ENCODE measurements around the gene COX7B2. TPM values are rescaled to one million over a fixed set of nuclear protein-coding genes. Genes with fewer than 3 reads are reported as not detected.
A peak's percentile ranks its signal among the peaks of the same experiment; 100 is the strongest.

The COX7B2 gene
- polyA plus RNA-seq, 3 donors, result not detected

GRCh38 chr4:46933686-46934085, 24.6 kb upstream of the COX7B2 start:
- Histone ChIP-seq H3K27me3 (ENCODE audit: control insufficient read depth in 2 of 2, insufficient read depth in 2 of 2, low read length in 2 of 2) (peaks cover 0 to 6% of the 10 kb centered on the region in 2 donors), H3K27ac (ENCODE audit: low read depth in 1 of 2, low read length in 2 of 2) (no peak overlapping the region), H3K9me3 (replicated peaks in 1 of 2; ENCODE audit: control insufficient read depth in 1 of 2, insufficient read depth in 1 of 2, low read length in 2 of 2) (no peaks in the 10 kb centered on the region), H4K20me1 (ENCODE audit: insufficient read depth, low read length) (no peaks in the 10 kb centered on the region), H3K4me2 (replicated peaks; ENCODE audit: extremely low read depth, low read length, poor library complexity, severe bottlenecking) (no peak overlapping the region), H2AFZ (ENCODE audit: insufficient read depth, low read depth, low read length, poor library complexity, severe bottlenecking) (no peak overlapping the region), H3K4me1 (ENCODE audit: control insufficient read depth in 1 of 2, insufficient read depth in 2 of 2, low read length in 2 of 2) (no peaks in the 10 kb centered on the region), H3K79me2 (ENCODE audit: insufficient read depth, low read length) (no peaks in the 10 kb centered on the region), H3K4me3 (replicated peaks in 1 of 3; ENCODE audit: low read depth in 2 of 3, low read length in 3 of 3) (no peak overlapping the region), H3K9ac (ENCODE audit: insufficient read depth, low read length, poor library complexity, severe bottlenecking) (no peak overlapping the region), H3K36me3 (replicated peaks in 1 of 2; ENCODE audit: control insufficient read depth in 1 of 2, insufficient read depth in 2 of 2, low read length in 2 of 2) (no peaks in the 10 kb centered on the region)
- Mint-ChIP-seq H3K36me3 (no peaks in the 10 kb centered on the region), H3K4me1 (no peaks in the 10 kb centered on the region), H3K27ac (no peak overlapping the region), H3K9me3 (no peaks in the 10 kb centered on the region), H3K27me3 (ENCODE audit: low read depth in 3 of 3) (peaks cover 5 to 14% (median 9%) of the 10 kb centered on the region in 3 donors), H3K4me3 (no peak overlapping the region)
- no peak for TF ChIP-seq CTCF (IDR thresholded peaks at IDR 0.05)
- DNase-seq, result no peak
- intact Hi-C loops (cut with micrococcal nuclease), result loop anchor here in 1 of 2 donors (10.0 kb wide), 1 partner anchor 451 kb away; no protein-coding TSS in a partner anchor
- no CpG with 5 or more reads among the region's 3 CpGs for WGBS (ENCODE audit: insufficient coverage)

GRCh38 chr4:46931981-46932380, 22.9 kb upstream of the COX7B2 start:
- H3K4me2 ChIP-seq (replicated peaks; ENCODE audit: extremely low read depth, low read length, poor library complexity, severe bottlenecking), result no peak overlapping the region
- 10% methylated on average over 2 of the region's 3 CpGs for whole genome bisulfite sequencing (ENCODE audit: insufficient coverage)
- DNase-seq, result peak; percentile 2 to 24 (median 4)
- H3K4me3 Mint-ChIP-seq, result no peak overlapping the region
- peaks cover 5 to 21% (median 17%) of the 10 kb centered on the region in 3 donors for H3K27me3 Mint-ChIP-seq (ENCODE audit: low read depth in 3 of 3)
- H3K27ac ChIP-seq (ENCODE audit: low read depth in 1 of 2, low read length in 2 of 2), result no peak overlapping the region
- no peaks in the 10 kb centered on the region for H3K4me1 Mint-ChIP-seq
- no peaks in the 10 kb centered on the region for H3K79me2 ChIP-seq (ENCODE audit: insufficient read depth, low read length)
- no peaks in the 10 kb centered on the region for H4K20me1 ChIP-seq (ENCODE audit: insufficient read depth, low read length)
- peaks cover 0 to 6% of the 10 kb centered on the region in 2 donors for H3K27me3 ChIP-seq (ENCODE audit: control insufficient read depth in 2 of 2, insufficient read depth in 2 of 2, low read length in 2 of 2)
- TF ChIP-seq CTCF (IDR thresholded peaks at IDR 0.05), result peak; percentile 64
- intact Hi-C loops (cut with micrococcal nuclease), result loop anchor here in 1 of 2 donors (10.0 kb wide), 1 partner anchor 453 kb away; no protein-coding TSS in a partner anchor
- H3K27ac Mint-ChIP-seq, result no peak overlapping the region
- no peaks in the 10 kb centered on the region for H3K9me3 ChIP-seq (replicated peaks in 1 of 2; ENCODE audit: control insufficient read depth in 1 of 2, insufficient read depth in 1 of 2, low read length in 2 of 2)
- H3K4me3 ChIP-seq (replicated peaks in 1 of 3; ENCODE audit: low read depth in 2 of 3, low read length in 3 of 3), result no peak overlapping the region
- no peaks in the 10 kb centered on the region for H3K9me3 Mint-ChIP-seq
- H3K36me3 ChIP-seq (replicated peaks in 1 of 2; ENCODE audit: control insufficient read depth in 1 of 2, insufficient read depth in 2 of 2, low read length in 2 of 2), result no peaks in the 10 kb centered on the region
- H3K36me3 Mint-ChIP-seq, result no peaks in the 10 kb centered on the region
- no peaks in the 10 kb centered on the region for H3K4me1 ChIP-seq (ENCODE audit: control insufficient read depth in 1 of 2, insufficient read depth in 2 of 2, low read length in 2 of 2)
- H2AFZ ChIP-seq (ENCODE audit: insufficient read depth, low read depth, low read length, poor library complexity, severe bottlenecking), result no peak overlapping the region
- no peak overlapping the region for H3K9ac ChIP-seq (ENCODE audit: insufficient read depth, low read length, poor library complexity, severe bottlenecking)

Data from CD14-positive monocyte (primary cell).